Neural progenitor cell (in vitro differentiated cells): ENCODE data around the gene FFAR2. TPM values are rescaled to one million over a fixed set of nuclear protein-coding genes. Genes with fewer than 3 reads are reported as not detected.

Experiments
- DNase-seq: peaks from one replicate; pipeline ENCODE4 v3.0.0-alpha.2; 2016; ENCODE audit warnings: low spot score
- H2AFZ ChIP-seq: fragments of 200-600 bp; sonication (generic); replicated peaks from 2 replicates; pipeline ENCODE4 v1.6.1; 2016; ENCODE audit warnings: antibody characterized with exemption
- H3F3A ChIP-seq: fragments of 200-600 bp; sonication (generic); 2 replicates; pipeline ENCODE4 v1.6.1; 2016; ENCODE audit warnings: antibody characterized with exemption, low read depth
- H3K27ac ChIP-seq: fragments of 200-600 bp; sonication (generic); 2 replicates; pipeline ENCODE4 v1.5.1; 2016; ENCODE audit warnings: mild to moderate bottlenecking
- H3K27me3 ChIP-seq: fragments of 200-600 bp; sonication (generic); 2 replicates; pipeline ENCODE4 v1.6.1; 2016; ENCODE audit warnings: mild to moderate bottlenecking, moderate library complexity
- H3K36me3 ChIP-seq: fragments of 200-600 bp; sonication (generic); 2 replicates; pipeline ENCODE4 v1.5.1; 2016
- H3K4me1 ChIP-seq: fragments of 200-600 bp; sonication (generic); 2 replicates; pipeline ENCODE4 v1.6.1; 2016; ENCODE audit warnings: mixed run types
- H3K4me2 ChIP-seq: fragments of 200-600 bp; sonication (generic); 2 replicates; pipeline ENCODE4 v1.6.1; 2016
- H3K4me3 ChIP-seq: fragments of 200-600 bp; sonication (generic); 2 replicates; pipeline ENCODE4 v1.5.1; 2016
- H3K79me2 ChIP-seq: fragments of 200-600 bp; sonication (generic); 2 replicates; pipeline ENCODE4 v1.6.1; 2016; ENCODE audit warnings: low read depth
- H3K9ac ChIP-seq: fragments of 200-600 bp; sonication (generic); 2 replicates; pipeline ENCODE4 v1.6.1; 2016
- H3K9me3 ChIP-seq: fragments of 200-600 bp; sonication (generic); 2 replicates; pipeline ENCODE4 v1.5.1; 2016; ENCODE audit warnings: low read depth
- H4K20me1 ChIP-seq: fragments of 200-600 bp; sonication (generic); 2 replicates; pipeline ENCODE4 v1.6.1; 2016; ENCODE audit warnings: low read depth
- H3K27ac Mint-ChIP-seq: 3 replicates; pipeline ENCODE4 v1.8.0; 2021; ENCODE audit warnings: mixed read lengths
- H3K27me3 Mint-ChIP-seq: 2 replicates; pipeline ENCODE4 v1.8.0; 2022; ENCODE audit warnings: low read depth, mild to moderate bottlenecking, inconsistent platforms, moderate library complexity, mixed read lengths; ENCODE audit not compliant: insufficient read depth
- H3K36me3 Mint-ChIP-seq: 3 replicates; pipeline ENCODE4 v1.8.0; 2021; ENCODE audit warnings: mixed read lengths
- H3K4me1 Mint-ChIP-seq: 3 replicates; pipeline ENCODE4 v1.8.0; 2021; ENCODE audit warnings: mixed read lengths
- H3K4me3 Mint-ChIP-seq: 3 replicates; pipeline ENCODE4 v1.8.0; 2021; ENCODE audit warnings: mild to moderate bottlenecking, moderate library complexity, mixed read lengths
- H3K9me3 Mint-ChIP-seq: 3 replicates; pipeline ENCODE4 v1.8.0; 2020; ENCODE audit warnings: mixed read lengths
- CTCF ChIP-seq: fragments of 200-600 bp; sonication (generic); IDR thresholded peaks from 2 replicates; pipeline ENCODE4 v1.5.1; 2017; ENCODE audit warnings: antibody characterized with exemption, mild to moderate bottlenecking
- EZH2 ChIP-seq: fragments of 200-600 bp; sonication (generic); IDR thresholded peaks from 2 replicates; pipeline ENCODE4 v1.6.1; 2017; ENCODE audit warnings: antibody characterized with exemption, mild to moderate bottlenecking, moderate library complexity
- EZH2phosphoT487 ChIP-seq: fragments of 200-600 bp; sonication (generic); IDR thresholded peaks from 2 replicates; pipeline ENCODE4 v1.6.1; 2017; ENCODE audit warnings: antibody characterized with exemption
- total RNA-seq: library from RNA; depleted of rRNA; stranded (reverse); fragments of >200 nt; gene quantifications from 2 replicates; pipeline ENCODE4 v1.2.3, GENCODE V29; 2015; ENCODE audit warnings: low replicate concordance

The FFAR2 gene
- total RNA-seq, 1 donor from 2014 or later: not detected

GRCh38 chr19:35437406-35437951 lies 10.6 kb upstream of the FFAR2 start:
- Mint-ChIP-seq H3K4me1 (no peaks in the 10 kb centered on the region), H3K4me3 (no peak overlapping the region), H3K27ac (no peak overlapping the region), H3K9me3 (no peaks in the 10 kb centered on the region), H3K36me3 (no peaks in the 10 kb centered on the region), H3K27me3 (peaks cover 10% of the 10 kb centered on the region)
- no peak for DNase-seq
- Histone ChIP-seq H3K9me3 (no peaks in the 10 kb centered on the region), H4K20me1 (no peaks in the 10 kb centered on the region), H3K27ac (no peak overlapping the region), H3K4me2 (no peak overlapping the region), H3K36me3 (no peaks in the 10 kb centered on the region), H2AFZ (no peak overlapping the region), H3K27me3 (no peaks in the 10 kb centered on the region), H3K4me1 (no peaks in the 10 kb centered on the region), H3K9ac (no peak overlapping the region), H3K4me3 (no peak overlapping the region), H3K79me2 (no peaks in the 10 kb centered on the region), H3F3A (no peaks in the 10 kb centered on the region)
- TF ChIP-seq CTCF (no peak), EZH2 (no peak), EZH2phosphoT487 (no peak)

GRCh38 chr19:35438096-35438495 lies 10.0 kb upstream of the FFAR2 start:
- Histone ChIP-seq H3K4me1 (no peaks in the 10 kb centered on the region), H3K9ac (no peak overlapping the region), H3K27ac (no peak overlapping the region), H3K79me2 (no peaks in the 10 kb centered on the region), H3K36me3 (no peaks in the 10 kb centered on the region), H3K4me2 (no peak overlapping the region), H4K20me1 (no peaks in the 10 kb centered on the region), H3K4me3 (no peak overlapping the region), H3F3A (no peaks in the 10 kb centered on the region), H2AFZ (no peak overlapping the region), H3K27me3 (no peaks in the 10 kb centered on the region), H3K9me3 (no peaks in the 10 kb centered on the region)
- Mint-ChIP-seq H3K36me3 (no peaks in the 10 kb centered on the region), H3K27ac (no peak overlapping the region), H3K27me3 (peaks cover 6% of the 10 kb centered on the region), H3K9me3 (no peaks in the 10 kb centered on the region), H3K4me3 (no peak overlapping the region), H3K4me1 (no peaks in the 10 kb centered on the region)
- no peak for DNase-seq
- TF ChIP-seq CTCF: no peak
- TF ChIP-seq EZH2phosphoT487: no peak
- TF ChIP-seq EZH2: no peak

- Histone ChIP-seq H3K9ac (no peak overlapping the region), H4K20me1 (no peaks in the 10 kb centered on the region), H3K4me1 (no peaks in the 10 kb centered on the region), H2AFZ (no peak overlapping the region), H3K27me3 (no peaks in the 10 kb centered on the region), H3K79me2 (no peaks in the 10 kb centered on the region), H3K9me3 (no peaks in the 10 kb centered on the region), H3F3A (no peaks in the 10 kb centered on the region), H3K4me2 (no peak overlapping the region), H3K4me3 (no peak overlapping the region), H3K36me3 (no peaks in the 10 kb centered on the region), H3K27ac (no peak overlapping the region)
- Mint-ChIP-seq H3K36me3 (no peaks in the 10 kb centered on the region), H3K27me3 (peaks cover 5% of the 10 kb centered on the region), H3K4me1 (no peaks in the 10 kb centered on the region), H3K27ac (no peak overlapping the region), H3K4me3 (no peak overlapping the region), H3K9me3 (no peaks in the 10 kb centered on the region)
- TF ChIP-seq EZH2 (no peak), EZH2phosphoT487 (no peak), CTCF (no peak)
- peak; percentile 39 for DNase-seq
Observed at GRCh38 chr19:35438527-35438926, 9.5 kb upstream of the FFAR2 start.
